GM19023 (cell line): ENCODE data around the gene DLAT.
"Not testable (repeated sequence)": the region's sequence is repeated elsewhere in the genome, so short reads cannot be mapped to it uniquely, and the experiment has no call there.

ENCODE experiments used
- ATAC-seq: cut with Tn5 transposase; IDR thresholded peaks from one replicate; pipeline ENCODE4 v1.9.1; 2021; ENCODE audit warnings: mild to moderate bottlenecking, moderate library complexity; ENCODE audit not compliant: unreplicated experiment

The DLAT gene

DNA sequence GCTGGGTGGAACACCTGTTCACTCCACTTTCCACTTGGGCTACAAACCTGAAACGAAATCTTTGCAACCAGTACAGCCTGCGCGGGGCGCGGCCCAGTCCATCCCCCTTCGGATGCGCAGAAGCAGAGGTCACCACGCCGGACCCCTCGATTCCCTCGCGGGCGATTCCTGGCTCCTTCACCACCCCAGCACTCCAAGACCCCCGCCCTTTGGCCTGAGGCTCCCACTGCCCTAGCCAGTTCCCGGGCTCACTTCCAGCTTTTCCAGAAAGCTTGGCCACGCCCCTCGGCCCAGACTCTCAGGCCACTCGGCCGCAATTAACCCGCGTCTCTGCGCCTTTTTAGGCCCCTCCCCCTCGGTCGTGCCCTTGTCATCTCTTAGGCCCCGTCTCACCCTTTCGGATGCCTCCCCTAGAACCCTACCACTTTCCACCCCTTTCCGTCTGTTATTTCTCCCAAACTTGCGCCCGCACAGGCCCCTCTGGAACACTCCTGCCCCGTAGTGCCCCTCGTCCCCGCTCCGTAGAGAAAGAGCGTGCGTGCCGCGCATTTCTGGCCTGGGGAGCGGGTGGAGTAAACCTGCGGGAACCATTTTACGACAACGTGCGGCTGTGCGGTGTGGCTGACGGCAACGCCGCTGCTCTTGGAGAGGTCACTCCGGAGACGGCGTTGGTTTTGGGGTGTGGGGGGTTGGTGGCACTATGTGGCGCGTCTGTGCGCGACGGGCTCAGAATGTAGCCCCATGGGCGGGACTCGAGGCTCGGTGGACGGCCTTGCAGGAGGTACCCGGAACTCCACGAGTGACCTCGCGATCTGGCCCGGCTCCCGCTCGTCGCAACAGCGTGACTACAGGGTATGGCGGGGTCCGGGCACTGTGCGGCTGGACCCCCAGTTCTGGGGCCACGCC lies at the start of gene DLAT:
TSS of gene DLAT (plus strand) at position 636 of the 906 bp plus-strand sequence. CDS start at position 701, 65 bp downstream.
- ATAC-seq = peak; percentile 77

DNA sequence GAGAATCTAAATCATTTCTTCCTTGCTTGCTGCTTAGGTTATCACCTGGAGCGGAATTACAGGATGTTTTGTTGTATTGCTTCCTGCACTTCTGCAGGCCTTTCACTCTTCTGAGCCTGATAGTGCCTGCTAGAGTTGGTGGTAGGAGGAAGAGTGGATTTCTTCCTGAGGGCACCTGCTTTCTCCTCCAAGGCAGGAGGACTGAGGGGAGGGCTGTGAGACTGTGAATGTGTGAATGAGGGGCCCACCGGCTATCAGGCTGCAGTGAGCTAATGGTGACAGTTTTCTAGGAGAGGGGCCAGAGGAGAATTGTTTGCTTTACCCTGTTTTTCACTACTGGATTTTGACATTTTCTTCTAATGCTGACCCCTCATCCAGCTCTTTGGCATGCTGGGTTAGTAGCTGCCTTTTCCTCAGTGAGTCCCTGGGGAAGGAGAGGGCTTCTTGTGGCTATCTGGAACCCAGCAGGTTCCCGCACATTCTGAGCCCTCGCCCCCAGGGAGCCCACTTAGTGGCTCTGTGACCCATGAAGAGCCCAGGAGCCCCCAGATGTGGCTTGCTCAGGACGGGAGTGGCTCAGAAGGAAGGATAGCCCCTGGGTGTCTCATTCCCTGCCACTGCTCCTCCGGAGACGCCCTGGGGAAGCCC lies 49.0 kb upstream of the DLAT start:
- no peak for ATAC-seq

DNA sequence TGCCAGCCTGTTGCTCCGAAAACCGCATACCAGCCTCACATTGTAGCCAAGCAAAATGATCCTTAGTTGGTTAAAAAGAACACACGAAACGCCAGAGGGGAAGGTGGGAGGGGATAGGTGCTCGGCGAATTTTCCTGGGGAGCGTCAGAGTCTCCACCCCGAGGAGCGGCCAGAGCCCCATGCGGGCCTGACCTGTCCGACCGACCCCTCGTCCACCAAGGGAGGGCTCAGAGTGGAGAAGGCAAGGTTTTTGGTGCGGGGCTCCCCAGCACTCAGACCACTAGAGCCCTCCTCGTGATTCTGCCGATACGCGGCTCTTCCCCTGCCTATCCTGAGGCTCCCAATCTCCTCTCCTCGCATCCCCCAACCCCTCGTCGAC lies 48.5 kb upstream of the DLAT start:
- no peak for ATAC-seq

DNA sequence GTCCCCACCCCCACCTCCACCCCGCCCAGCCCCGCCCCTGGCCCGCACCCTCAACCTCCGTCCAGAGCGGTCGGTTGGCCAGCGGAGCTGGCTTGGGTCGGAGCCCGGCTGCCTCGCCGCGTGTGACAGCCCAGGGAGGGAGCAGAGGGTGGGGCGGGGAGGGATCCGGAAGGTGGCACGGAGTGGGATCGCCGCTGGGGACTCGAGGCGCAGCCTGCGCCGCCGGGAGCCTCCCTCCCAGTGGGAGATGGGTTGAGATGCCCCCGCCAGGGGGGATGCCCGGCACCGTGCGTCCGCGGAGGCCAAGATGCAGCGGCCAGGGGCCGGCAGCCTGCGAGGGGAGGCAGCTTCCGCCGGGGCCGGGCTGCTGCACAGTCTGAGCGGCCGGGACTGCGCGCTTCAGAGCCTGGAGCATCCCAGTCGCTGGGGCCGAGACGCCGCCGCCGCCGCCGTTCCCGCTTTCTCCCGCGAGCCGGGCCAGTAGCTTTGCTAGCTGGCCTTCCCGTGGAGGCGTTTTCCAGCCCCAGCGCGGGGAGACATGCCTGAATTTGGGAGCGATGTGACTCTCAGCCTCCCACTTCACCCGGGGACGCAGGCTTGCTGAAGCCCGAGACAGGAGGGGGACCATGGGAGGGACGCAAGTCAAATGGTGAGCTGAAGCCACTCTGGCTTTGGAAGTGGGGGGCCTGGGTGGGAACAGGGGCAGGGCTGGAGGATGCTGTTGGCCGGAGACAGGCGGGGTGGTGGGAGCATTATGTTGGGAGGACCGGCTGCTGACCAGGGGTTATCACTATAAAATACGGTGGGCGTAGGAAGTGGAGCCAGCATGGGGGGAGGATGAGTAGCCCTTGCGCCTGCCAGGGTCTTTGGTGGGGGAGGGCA lies 47.8 kb upstream of the DLAT start:
- peak; percentile 65 for ATAC-seq

DNA sequence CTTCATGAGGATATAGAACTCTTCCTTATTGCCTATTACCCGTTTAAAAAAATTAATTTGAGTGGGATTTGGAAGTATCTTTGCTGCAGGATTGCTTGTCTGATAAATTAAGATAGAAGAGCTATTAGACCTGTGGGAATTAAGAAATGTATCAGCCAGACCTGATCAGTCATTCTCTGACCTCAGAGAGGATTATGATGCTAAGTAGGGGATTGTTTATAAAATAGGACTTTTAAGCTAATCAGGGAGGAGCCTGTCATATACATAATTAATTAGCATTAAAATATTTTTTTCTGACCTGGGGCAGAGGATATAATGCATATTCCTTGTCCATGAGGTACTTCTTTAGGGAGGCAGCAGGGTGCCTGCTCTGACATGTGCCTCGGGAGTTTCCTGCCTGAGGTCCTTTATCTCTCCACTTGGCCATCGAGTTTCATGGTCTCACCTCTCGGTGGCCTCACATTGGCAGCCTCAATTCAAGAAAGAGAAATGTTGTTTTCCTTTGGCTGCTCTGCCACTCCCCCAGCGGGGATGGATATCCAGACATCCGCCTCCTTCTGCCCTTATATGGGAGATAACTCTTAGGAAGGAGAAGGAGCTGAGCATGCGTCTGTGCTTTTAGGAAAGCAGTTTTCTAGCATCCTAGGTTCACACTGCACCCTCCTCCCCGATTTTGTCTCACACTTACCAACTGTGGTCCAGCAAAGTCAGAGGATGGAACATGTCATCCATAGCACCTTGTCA lies 47.0 kb upstream of the DLAT start:
- no peak for ATAC-seq

DNA sequence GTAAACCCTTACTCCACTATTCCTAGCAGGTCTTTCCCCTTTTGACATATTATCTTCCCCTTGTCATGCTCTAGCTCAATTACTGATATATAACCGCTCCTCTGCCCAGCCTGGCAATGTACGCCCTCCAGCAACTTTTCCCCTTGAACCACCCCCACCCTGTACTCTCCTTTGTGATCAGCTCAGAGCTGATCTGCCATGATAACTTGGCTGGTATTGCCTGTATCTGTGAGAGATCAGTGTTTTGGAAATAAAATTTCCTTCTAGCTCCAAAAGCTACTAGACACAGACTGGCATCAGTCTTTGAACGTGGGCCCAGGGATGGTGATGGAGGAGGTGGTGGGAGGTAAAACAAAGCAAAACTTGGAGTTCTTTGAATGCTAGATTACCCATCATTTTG lies 45.1 kb upstream of the DLAT start:
- ATAC-seq = no peak

DNA sequence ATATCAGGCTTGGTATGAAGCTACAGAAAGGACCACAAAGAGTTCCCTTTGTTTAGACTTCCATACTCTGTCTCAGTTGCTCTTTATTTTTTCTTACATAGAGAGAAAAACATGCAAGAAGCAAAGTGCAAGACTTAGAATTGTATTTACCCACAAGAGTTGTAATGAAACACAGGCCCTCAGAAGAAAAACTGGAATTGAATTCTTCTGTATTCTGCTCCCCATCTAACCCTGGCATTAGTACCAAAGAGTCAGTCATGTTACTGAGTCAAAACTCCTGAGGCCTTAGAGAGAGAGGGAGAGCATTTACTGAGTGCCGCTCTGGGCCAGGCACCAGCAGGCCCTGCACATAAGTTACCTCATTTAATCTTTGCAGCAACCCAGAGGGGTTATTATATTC lies 43.9 kb upstream of the DLAT start:
- no peak for ATAC-seq

DNA sequence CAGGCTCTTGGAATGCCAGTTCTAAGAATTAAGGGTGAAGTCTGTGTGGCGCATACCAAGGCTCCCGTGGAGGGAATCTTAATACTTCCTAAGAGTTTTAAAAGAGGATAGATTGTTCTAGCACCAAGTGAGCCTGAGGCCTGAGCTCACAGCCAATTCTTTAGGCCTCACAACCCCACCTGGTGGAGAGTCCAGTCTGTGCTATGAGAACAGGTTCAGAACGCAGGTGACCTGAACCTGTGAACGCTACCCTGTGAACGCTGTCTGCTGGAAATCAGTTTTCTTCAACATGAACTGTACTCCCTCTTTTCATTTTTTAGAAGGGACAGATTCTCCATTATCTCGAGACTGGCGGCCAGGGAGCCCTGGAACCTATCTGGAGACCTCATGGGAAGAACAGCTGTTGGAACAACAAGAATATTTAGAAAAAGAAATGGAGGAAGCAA lies 43.2 kb upstream of the DLAT start:
- ATAC-seq = peak; percentile 58

DNA sequence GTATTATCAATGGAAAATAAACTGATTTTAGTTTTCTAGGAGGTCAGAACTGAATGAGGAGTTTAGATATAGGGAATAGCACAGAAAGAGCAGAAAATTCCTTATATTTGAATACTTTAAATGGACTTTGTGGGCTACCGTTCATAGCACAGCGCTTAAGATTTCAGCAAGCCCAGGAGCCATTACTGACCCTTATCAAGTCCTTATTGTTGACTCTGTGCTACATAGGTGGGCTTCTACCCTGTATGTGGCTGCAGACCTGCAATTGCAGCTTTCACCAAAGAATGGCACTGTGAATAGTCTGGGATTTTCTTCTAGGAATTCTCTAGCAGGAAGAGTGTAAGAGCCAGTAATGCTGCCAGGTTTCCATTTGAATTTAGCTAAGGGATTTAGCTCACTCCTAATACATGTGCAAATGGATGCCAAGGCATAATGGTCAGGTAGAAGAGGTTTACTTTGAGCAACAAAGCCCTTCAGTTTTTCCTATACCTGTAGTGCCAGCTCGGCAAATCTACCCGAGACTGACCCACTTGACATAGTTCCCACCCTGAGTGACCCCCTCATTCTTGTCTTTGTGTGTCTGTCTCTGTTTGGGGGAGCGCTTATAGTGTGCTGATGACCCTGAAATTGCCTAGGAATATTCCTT lies 42.5 kb upstream of the DLAT start:
- no peak for ATAC-seq

DNA sequence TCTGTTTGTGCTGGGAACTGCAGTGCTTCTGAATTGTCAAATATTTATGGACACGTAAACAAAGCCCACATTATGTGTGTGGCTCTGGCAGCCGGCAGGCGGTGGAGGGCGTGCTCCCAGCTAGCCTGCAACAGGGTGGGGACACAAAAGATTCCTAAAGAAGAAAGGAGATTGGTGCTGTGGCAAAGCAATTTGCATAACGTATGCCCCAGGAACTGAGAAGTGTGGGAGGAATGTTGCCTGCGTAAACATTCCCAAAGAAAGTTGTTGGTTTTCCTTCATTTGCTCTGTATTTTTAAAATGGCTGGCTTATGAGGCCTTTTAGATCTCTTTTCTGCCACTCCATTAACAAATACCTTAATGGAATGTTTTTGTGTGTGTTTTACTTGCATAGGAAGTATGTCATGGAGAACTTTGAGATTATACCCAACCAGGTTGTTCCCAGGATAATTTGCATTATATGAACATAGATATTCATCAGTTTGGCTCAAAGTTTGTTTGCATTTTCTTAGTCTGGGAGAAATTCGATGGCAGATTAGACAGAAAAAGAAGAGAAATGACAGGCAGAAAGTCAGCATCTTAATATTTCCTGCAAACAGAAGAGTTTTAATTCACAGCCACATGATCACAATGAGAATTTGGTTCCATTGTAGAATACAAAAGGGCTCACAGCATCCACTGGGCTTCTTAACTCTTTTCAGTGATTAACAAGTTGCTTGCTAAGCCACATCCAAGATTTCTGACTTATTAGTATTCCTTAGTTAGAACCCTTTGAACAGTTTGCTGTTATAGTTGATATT lies 41.8 kb upstream of the DLAT start:
- ATAC-seq = no peak

DNA sequence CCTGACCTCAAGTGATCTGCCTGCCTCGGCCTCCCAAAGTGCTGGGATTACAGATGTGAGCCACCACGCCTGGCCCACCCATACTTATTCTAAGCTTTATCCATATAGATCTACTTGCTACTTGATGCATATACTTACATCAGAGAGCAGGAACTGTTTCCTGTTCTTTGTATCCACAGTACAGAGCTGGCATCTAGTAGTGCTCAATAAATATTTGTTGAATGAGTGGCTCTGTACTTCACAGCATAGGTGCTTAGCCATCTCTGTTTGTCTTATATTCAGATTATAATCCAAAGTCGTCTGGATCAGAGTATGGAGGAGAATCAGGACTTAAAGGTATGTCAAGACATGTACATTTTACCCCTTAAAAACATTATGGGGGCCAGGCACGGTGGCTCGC lies 38.6 kb upstream of the DLAT start:
- ATAC-seq = no peak

DNA sequence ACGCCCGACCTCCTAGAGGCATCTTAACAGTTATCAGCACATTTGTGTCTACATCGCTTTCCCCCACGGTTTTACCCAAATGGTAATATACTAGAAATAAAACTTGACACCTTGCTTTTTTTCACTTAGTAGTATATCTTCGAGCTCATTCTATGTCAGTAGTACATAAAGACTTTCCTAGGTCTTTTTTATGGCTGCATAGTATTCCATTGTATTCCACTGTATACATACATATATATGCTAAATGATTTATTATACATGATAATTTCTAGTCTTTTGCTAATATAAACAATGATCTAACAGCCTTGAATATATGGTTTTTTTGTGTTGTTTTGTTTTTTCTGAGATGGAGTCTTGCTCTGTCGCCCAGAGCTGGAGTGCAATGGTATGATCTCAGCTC lies 34.8 kb upstream of the DLAT start:
- no peak for ATAC-seq

DNA sequence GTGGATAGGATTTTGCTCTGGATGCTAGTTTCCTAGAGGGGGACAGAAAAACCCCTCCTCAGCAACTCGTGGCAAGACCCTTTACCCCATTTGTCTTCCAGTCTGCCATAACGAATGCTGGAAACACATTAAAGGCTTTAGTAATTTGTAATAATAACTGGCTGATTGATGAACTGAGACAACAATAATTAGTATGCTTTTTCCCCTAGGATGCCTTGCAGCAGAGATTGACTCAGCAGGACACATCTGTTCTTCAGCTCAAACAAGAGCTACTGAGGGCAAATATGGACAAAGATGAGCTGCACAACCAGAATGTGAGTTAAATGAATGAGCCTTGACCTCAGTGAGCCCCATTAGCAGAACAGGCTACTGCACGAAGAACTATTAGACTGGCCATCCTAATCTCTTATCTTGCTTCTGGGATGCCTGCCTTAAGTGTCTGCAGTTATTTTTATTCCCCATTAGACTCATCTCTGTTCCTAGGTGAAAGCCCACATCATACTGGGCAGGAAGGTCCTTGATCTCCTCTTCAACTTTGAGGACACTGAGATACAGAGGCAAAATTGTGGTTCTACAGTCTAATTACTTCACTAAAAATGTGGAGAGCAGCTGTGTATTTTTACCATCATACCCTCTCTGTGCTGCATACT lies 32.9 kb upstream of the DLAT start:
- no peak for ATAC-seq

DNA sequence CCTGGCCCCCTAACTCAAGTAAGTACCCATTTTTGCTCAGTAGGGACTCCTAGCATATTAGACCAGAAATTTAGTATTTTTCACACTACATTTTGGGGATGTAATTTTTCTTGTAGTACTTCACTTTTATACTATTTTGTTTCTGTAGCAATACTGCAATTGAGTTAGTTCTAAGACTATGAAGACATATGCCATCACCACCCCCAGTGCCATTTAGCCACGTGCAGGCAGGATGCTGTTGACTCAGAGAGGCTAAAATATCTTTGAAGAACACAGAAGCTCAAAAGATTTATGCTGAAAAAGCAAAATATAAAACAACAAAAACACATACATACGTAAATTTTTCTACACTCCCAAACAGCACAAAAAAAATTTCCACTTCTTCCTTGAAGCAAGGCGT lies 29.1 kb upstream of the DLAT start:
- no peak for ATAC-seq

DNA sequence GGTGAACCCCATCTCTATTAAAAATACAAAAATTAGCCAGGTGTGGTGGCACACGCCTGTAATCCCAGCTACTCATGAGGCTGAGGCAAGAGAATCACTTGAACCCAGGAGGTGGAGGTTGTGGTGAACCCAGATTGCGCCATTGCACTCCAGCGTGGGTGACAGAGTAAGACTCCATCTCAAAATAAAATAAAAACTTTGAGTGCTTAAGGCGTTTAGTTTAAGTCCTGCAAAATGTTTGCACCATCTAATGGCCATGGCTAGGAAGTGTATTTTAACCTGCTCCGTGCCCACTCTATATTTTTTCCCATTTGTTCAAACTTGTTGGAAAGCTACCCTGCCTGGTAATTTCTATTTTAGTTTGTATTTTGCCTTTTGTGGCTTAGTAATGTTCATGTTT lies 28.5 kb upstream of the DLAT start:
- not testable (repeated sequence) for ATAC-seq

DNA sequence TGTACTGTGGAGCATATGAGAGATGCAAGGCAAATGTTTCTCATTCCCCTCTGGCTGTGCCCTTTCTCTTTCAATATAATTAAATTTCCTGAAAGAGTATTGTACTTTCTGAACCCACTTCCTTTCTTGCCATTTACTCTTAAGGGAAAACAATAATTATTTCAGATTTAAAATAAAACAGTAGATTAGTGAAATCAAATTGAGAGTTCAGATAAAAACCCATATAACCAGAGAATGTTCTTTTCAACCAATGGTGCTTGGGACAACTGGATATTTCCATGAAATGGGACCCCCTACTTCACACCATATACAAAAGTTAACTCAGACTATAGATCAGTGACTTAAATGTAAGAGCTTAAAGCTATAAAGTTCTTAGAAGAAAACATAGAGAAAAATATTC lies 26.1 kb upstream of the DLAT start:
- no peak for ATAC-seq

DNA sequence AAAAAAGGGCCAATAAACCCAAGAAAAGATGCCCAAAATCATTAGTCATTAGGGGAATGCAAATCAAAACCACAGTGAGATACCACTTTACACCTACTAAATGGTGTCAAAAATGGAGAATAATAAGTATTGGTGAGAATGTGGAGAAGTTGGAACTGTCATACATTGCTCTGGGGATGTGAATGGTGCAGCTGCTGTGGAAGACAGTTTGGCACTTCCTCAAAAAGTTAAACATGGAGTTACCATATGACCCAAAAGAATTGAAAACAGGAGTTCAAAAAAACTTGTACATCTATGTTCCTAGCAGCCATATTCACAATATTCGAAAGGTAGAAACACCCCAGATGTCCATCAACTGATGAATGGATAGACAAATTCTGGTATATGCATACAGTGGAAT lies 24.5 kb upstream of the DLAT start:
- ATAC-seq = no peak

DNA sequence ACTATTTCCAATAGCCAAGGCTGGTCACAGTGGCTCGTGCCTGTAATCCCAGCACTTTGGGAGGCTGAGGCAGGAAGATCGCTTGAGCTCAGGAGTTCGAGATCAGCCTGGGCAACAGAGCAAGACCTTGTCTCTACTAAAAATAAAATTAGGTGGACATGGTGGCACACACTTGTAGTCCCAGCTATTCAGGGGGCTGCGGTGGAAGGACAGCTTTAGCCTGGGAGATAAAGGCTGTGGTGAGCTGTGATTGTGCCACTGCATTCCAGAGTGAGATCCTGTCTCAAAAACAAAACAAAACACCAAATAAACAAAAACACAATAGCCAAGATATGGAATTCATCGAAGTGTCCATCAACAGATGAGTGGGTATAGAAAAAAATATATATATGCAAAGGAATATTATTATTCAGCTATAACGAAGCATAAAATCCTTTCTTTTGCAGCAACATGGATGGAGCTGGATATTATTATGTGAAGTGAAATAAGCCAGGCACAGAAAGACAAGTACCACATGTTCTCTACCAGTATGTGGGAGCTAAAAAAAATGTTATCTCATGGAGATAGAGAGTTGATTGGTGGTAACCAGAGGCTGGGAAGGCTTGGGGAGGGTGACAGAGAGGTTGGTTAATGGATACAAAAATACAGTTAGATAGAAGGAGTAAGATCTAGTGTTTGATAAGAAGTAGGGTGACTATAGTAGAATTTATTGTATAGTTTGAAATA lies 22.6 kb upstream of the DLAT start:
- ATAC-seq = no peak
